ENCODE data around the gene SEMA5A. TPM values are rescaled to one million over a fixed set of nuclear protein-coding genes. Genes with fewer than 3 reads are reported as not detected.

SEMA5A gene
- total RNA-seq, 5 donors from 2014 or later (not counting 1 experiment from before 2014, with no cell fraction given): 0.60 to 5.1 (median 1.5) TPM

DNA sequence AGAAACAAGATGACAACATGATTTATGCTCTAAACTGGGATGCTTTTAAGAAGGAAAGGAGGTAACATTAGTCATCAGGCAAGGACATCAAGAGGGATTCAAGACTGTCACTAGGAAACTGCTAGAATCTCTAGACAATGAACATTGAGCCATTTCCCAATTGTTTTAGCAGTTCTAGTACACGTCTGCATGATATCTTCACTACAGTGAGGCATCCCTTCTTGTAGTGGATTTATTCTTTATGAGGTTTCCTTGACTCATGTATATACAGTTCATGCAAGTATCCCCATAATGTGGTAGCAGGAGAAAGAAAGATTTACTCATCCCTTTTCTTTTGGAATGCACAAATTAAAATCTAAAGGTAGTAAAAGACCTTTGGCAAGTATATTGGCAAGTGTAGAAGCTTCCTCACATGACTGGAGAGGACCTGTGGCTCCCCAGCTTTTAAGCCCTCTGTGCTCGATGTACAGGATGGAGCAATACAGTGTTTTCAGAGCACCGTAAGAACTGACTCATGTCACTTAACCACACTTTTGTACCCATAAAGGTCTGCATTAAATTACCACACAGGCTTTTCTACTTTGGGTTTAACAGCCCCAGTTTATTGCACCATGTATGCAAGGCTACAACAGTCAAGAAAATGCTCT lies 335.9 kb downstream of the SEMA5A start:
- H3K4me3 Mint-ChIP-seq: no peak overlapping the region

DNA sequence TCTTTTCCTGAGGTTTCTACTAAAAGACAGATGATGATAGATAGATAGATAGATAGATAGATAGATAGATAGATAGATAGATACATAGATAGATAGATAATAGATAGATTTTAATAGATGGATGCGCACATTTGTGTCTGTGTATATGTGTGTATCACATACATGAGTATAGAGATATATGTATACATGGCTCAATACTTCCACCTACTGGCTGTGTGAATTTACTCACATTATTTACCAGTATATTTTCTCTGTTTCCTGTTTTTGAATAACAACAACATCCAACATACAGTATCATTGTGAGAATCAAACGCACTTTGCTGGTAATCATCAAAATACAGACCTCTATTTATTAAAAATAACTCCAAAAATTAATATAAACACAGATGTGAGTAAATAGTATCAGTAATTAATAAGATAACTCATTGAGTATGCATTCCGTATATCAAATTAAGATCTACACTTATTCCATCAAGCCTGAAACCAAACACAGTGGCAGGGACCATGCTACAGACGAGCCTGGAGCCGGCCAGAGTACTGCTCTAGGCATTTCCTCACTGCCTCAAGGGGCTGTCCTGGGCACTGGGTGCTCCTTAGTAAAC lies 338.0 kb downstream of the SEMA5A start:
- H3K27ac Mint-ChIP-seq: no peak overlapping the region
- Histone ChIP-seq H3K4me3 (ENCODE audit: control insufficient read depth in 1 of 2, extremely low read depth in 1 of 2, low read length in 1 of 2) (no peak overlapping the region), H3K36me3 (ENCODE audit: control insufficient read depth in 2 of 2, extremely low read depth in 1 of 2, insufficient read depth in 1 of 2, low read length in 1 of 2) (no peaks in the 10 kb centered on the region), H3K27ac (ENCODE audit: low read length) (no peak overlapping the region), H3K9me3 (no peaks in the 10 kb centered on the region), H3K27me3 (replicated peaks in 1 of 2; ENCODE audit: control insufficient read depth in 2 of 2, extremely low read depth in 1 of 2, insufficient read depth in 2 of 2, low read length in 1 of 2) (no peaks in the 10 kb centered on the region), H3K4me1 (ENCODE audit: control insufficient read depth in 1 of 2, extremely low read depth in 1 of 2, insufficient read depth in 2 of 2, low read length in 2 of 2) (no peaks in the 10 kb centered on the region)
- ATAC-seq (replicated peaks in 1 of 4) (no peak), DNase-seq (peak in 1 of 35 experiments; percentile 8)
- no peaks in the 10 kb centered on the region for H3K4me1 Mint-ChIP-seq
- H3K9me3 Mint-ChIP-seq: peaks cover 0 to 4% (median 2%) of the 10 kb centered on the region in 3 donors
- POLR2A ChIA-PET: no interaction called here
- CTCF ChIA-PET: no interaction called here
- H3K4me3 Mint-ChIP-seq: no peak overlapping the region
- no peaks in the 10 kb centered on the region for H3K36me3 Mint-ChIP-seq
- WGBS (ENCODE audit: insufficient coverage): 13% methylated on average over 2 of the region's 5 CpGs
- no peaks in the 10 kb centered on the region for H3K27me3 Mint-ChIP-seq

More for the DNA sequence above, 335.9 kb downstream of the SEMA5A start:
- H3K27ac ChIP-seq (ENCODE audit: low read length): no peak overlapping the region
- H3K27ac Mint-ChIP-seq: no peak overlapping the region
- no peaks in the 10 kb centered on the region for H3K27me3 ChIP-seq (replicated peaks in 1 of 2; ENCODE audit: control insufficient read depth in 2 of 2, extremely low read depth in 1 of 2, insufficient read depth in 2 of 2, low read length in 1 of 2)
- DNase-seq: no peak
- no peak overlapping the region for H3K4me3 ChIP-seq (ENCODE audit: control insufficient read depth in 1 of 2, extremely low read depth in 1 of 2, low read length in 1 of 2)
- ChIA-PET CTCF (no interaction called here), POLR2A (no interaction called here)
- WGBS (ENCODE audit: insufficient coverage): 100% methylated on average over 1 of the region's 3 CpGs
- no peaks in the 10 kb centered on the region for H3K4me1 Mint-ChIP-seq
- no peaks in the 10 kb centered on the region for H3K36me3 ChIP-seq (ENCODE audit: control insufficient read depth in 2 of 2, extremely low read depth in 1 of 2, insufficient read depth in 1 of 2, low read length in 1 of 2)
- H3K4me1 ChIP-seq (ENCODE audit: control insufficient read depth in 1 of 2, extremely low read depth in 1 of 2, insufficient read depth in 2 of 2, low read length in 2 of 2): no peaks in the 10 kb centered on the region
- H3K36me3 Mint-ChIP-seq: no peaks in the 10 kb centered on the region
- no peak for ATAC-seq (replicated peaks in 1 of 4)
- H3K27me3 Mint-ChIP-seq: no peaks in the 10 kb centered on the region
- peaks cover 0 to 2% (median 0%) of the 10 kb centered on the region in 3 donors for H3K9me3 Mint-ChIP-seq
- no peaks in the 10 kb centered on the region for H3K9me3 ChIP-seq

DNA sequence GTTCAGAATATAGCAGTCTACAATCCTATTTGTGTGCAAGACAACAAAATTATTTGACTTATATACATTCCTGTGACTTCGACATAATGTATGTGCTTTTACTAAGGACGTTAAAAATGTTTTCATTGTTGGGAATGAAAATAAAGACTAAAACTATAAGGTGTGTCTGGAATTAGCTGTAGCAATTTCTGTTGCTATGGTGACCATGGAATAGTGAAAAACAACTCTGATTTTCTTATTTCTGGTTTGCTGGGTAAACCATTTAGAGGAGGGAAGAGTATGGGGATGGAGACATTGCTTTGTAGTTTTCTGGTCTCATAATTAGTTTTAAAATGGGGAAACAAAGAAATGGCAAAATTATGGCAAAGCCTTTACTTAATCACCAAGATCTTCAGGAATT lies 343.2 kb downstream of the SEMA5A start:
- Mint-ChIP-seq H3K27ac (no peak overlapping the region), H3K9me3 (peaks cover 4 to 7% (median 5%) of the 10 kb centered on the region in 3 donors), H3K4me3 (no peak overlapping the region), H3K36me3 (no peaks in the 10 kb centered on the region), H3K4me1 (no peaks in the 10 kb centered on the region), H3K27me3 (no peaks in the 10 kb centered on the region)
- Histone ChIP-seq H3K27ac (ENCODE audit: low read length) (no peak overlapping the region), H3K4me3 (ENCODE audit: control insufficient read depth in 1 of 2, extremely low read depth in 1 of 2, low read length in 1 of 2) (no peak overlapping the region), H3K9me3 (no peaks in the 10 kb centered on the region), H3K36me3 (ENCODE audit: control insufficient read depth in 2 of 2, extremely low read depth in 1 of 2, insufficient read depth in 1 of 2, low read length in 1 of 2) (no peaks in the 10 kb centered on the region), H3K4me1 (ENCODE audit: control insufficient read depth in 1 of 2, extremely low read depth in 1 of 2, insufficient read depth in 2 of 2, low read length in 2 of 2) (no peaks in the 10 kb centered on the region), H3K27me3 (replicated peaks in 1 of 2; ENCODE audit: control insufficient read depth in 2 of 2, extremely low read depth in 1 of 2, insufficient read depth in 2 of 2, low read length in 1 of 2) (no peaks in the 10 kb centered on the region)
- ATAC-seq (replicated peaks in 1 of 4) (no peak), DNase-seq (no peak)
- ChIA-PET POLR2A (no interaction called here), CTCF (no interaction called here)
- WGBS (ENCODE audit: insufficient coverage): no CpG with 5 or more reads among the region's 2 CpGs

DNA sequence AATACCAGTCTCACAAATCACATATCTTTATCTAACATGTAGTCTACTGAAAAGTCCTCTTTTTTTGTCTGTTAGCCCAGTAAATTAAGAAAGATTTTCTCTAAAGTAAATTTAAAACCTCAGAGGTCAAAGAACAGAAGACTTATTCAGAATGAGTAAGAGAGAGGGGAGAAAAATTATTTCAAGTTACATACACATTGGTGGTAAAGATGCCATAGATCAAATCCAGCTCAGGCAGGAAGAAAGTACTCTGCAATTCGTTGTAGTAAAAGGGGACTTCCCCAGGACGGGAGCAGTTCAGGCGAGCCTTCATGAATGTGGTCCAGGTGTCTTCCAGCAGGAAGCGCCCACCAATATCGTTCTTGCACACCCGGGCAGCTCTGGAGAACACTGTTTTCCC lies 344.1 kb downstream of the SEMA5A start:
- H3K27ac Mint-ChIP-seq: no peak overlapping the region
- Histone ChIP-seq H3K4me1 (ENCODE audit: control insufficient read depth in 1 of 2, extremely low read depth in 1 of 2, insufficient read depth in 2 of 2, low read length in 2 of 2) (no peaks in the 10 kb centered on the region), H3K9me3 (no peaks in the 10 kb centered on the region), H3K4me3 (ENCODE audit: control insufficient read depth in 1 of 2, extremely low read depth in 1 of 2, low read length in 1 of 2) (no peak overlapping the region), H3K36me3 (ENCODE audit: control insufficient read depth in 2 of 2, extremely low read depth in 1 of 2, insufficient read depth in 1 of 2, low read length in 1 of 2) (no peaks in the 10 kb centered on the region), H3K27me3 (replicated peaks in 1 of 2; ENCODE audit: control insufficient read depth in 2 of 2, extremely low read depth in 1 of 2, insufficient read depth in 2 of 2, low read length in 1 of 2) (no peaks in the 10 kb centered on the region), H3K27ac (ENCODE audit: low read length) (no peak overlapping the region)
- ChIA-PET POLR2A (no interaction called here), CTCF (no interaction called here)
- ATAC-seq (replicated peaks in 1 of 4) (no peak), DNase-seq (no peak)
- H3K4me3 Mint-ChIP-seq: no peak overlapping the region
- 90% methylated on average over 2 of the region's 6 CpGs for WGBS (ENCODE audit: insufficient coverage)
- H3K9me3 Mint-ChIP-seq: peaks cover 4 to 7% (median 5%) of the 10 kb centered on the region in 3 donors
- H3K27me3 Mint-ChIP-seq: no peaks in the 10 kb centered on the region
- no peaks in the 10 kb centered on the region for H3K36me3 Mint-ChIP-seq
- no peaks in the 10 kb centered on the region for H3K4me1 Mint-ChIP-seq

DNA sequence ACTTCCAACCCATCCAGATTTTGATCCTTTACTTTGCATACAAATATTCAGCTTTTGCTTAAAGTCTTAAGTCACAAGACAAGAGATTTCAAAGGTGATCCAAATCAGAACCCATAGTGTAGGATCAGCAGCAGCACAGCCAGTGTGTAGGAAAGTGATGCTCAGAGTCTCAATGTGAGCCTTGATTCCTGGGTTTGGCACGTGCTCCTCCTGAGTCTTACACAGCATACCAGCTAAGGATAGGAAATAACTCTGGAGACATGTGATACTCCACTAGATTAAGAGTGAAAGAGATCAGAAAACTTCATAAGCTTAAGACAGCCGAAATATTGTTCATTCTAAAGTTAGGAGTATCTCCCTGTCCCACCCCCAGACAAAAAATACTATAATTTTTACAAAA lies 344.9 kb downstream of the SEMA5A start:
- no CpG with 5 or more reads among the region's 2 CpGs for WGBS (ENCODE audit: insufficient coverage)
- Mint-ChIP-seq H3K36me3 (no peaks in the 10 kb centered on the region), H3K4me3 (no peak overlapping the region), H3K9me3 (peaks cover 4 to 7% (median 5%) of the 10 kb centered on the region in 3 donors), H3K27me3 (no peaks in the 10 kb centered on the region), H3K4me1 (no peaks in the 10 kb centered on the region), H3K27ac (no peak overlapping the region)
- H3K4me1 ChIP-seq (ENCODE audit: control insufficient read depth in 1 of 2, extremely low read depth in 1 of 2, insufficient read depth in 2 of 2, low read length in 2 of 2): no peaks in the 10 kb centered on the region
- no peaks in the 10 kb centered on the region for H3K27me3 ChIP-seq (replicated peaks in 1 of 2; ENCODE audit: control insufficient read depth in 2 of 2, extremely low read depth in 1 of 2, insufficient read depth in 2 of 2, low read length in 1 of 2)
- no peaks in the 10 kb centered on the region for H3K36me3 ChIP-seq (ENCODE audit: control insufficient read depth in 2 of 2, extremely low read depth in 1 of 2, insufficient read depth in 1 of 2, low read length in 1 of 2)
- H3K27ac ChIP-seq (ENCODE audit: low read length): no peak overlapping the region
- ChIA-PET POLR2A (no interaction called here), CTCF (no interaction called here)
- ATAC-seq (replicated peaks in 1 of 4) (no peak), DNase-seq (no peak)
- no peak overlapping the region for H3K4me3 ChIP-seq (ENCODE audit: control insufficient read depth in 1 of 2, extremely low read depth in 1 of 2, low read length in 1 of 2)
- H3K9me3 ChIP-seq: no peaks in the 10 kb centered on the region

DNA sequence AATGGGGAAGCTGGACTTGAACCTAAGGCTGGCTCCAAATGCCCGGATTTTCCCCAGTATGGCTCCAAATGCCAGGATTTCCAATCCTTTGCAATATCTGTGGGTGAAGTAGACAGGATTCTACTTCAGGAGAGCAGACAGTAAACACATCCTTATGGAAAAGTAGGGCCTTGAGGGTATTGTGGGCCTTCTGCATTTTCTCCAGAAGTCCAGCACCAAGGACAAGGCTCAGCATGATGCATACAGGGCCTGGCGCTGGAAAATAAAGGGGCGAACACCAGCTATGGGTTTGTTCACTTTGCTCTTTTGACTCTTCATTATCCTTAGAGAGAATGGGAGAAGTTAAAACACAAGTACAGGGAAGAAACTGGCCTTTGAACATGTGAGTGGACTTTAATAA lies 347.5 kb downstream of the SEMA5A start:
- ChIA-PET CTCF (no interaction called here), POLR2A (no interaction called here)
- Histone ChIP-seq H3K4me1 (ENCODE audit: control insufficient read depth in 1 of 2, extremely low read depth in 1 of 2, insufficient read depth in 2 of 2, low read length in 2 of 2) (no peaks in the 10 kb centered on the region), H3K9me3 (no peaks in the 10 kb centered on the region), H3K36me3 (ENCODE audit: control insufficient read depth in 2 of 2, extremely low read depth in 1 of 2, insufficient read depth in 1 of 2, low read length in 1 of 2) (no peaks in the 10 kb centered on the region), H3K4me3 (ENCODE audit: control insufficient read depth in 1 of 2, extremely low read depth in 1 of 2, low read length in 1 of 2) (no peak overlapping the region), H3K27me3 (replicated peaks in 1 of 2; ENCODE audit: control insufficient read depth in 2 of 2, extremely low read depth in 1 of 2, insufficient read depth in 2 of 2, low read length in 1 of 2) (no peaks in the 10 kb centered on the region), H3K27ac (ENCODE audit: low read length) (no peak overlapping the region)
- Mint-ChIP-seq H3K4me1 (no peaks in the 10 kb centered on the region), H3K9me3 (peaks cover 0 to 5% (median 5%) of the 10 kb centered on the region in 3 donors), H3K27ac (no peak overlapping the region), H3K36me3 (no peaks in the 10 kb centered on the region), H3K27me3 (no peaks in the 10 kb centered on the region), H3K4me3 (no peak overlapping the region)
- ATAC-seq (replicated peaks in 1 of 4) (no peak), DNase-seq (no peak)
- WGBS (ENCODE audit: insufficient coverage): no CpG with 5 or more reads among the region's 3 CpGs

Data from T-cell (primary cell).